ENCODE measurements around the gene EHBP1. TPM values are rescaled to one million over a fixed set of nuclear protein-coding genes. Genes with fewer than 3 reads are reported as not detected.

The EHBP1 gene
- polyA plus RNA-seq, 3 donors: 40.7 to 51.4 (median 41.6) TPM

DNA sequence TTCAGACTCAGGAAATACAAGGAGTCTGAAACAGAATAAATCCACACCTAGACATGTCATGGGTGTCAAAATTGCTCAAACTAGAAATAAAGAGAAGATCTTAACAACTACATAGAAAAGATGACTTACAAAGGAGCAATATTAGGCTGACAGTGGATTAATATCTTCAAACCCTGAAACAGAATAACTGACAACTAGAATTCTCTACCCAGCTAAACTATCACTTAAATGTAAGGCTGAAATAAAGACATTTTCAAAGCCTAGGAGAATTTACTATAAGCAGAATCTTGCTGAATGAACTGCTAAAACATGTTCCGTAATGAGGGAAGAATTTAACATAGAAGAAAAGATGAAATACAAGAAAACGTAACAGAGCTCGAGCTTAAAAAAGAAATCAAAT lies 168.1 kb downstream of the EHBP1 start:
- no peak for DNase-seq

GRCh38 chr2:62874881-62875383 lies 169.4 kb downstream of the EHBP1 start:
- DNase-seq: no peak

DNA sequence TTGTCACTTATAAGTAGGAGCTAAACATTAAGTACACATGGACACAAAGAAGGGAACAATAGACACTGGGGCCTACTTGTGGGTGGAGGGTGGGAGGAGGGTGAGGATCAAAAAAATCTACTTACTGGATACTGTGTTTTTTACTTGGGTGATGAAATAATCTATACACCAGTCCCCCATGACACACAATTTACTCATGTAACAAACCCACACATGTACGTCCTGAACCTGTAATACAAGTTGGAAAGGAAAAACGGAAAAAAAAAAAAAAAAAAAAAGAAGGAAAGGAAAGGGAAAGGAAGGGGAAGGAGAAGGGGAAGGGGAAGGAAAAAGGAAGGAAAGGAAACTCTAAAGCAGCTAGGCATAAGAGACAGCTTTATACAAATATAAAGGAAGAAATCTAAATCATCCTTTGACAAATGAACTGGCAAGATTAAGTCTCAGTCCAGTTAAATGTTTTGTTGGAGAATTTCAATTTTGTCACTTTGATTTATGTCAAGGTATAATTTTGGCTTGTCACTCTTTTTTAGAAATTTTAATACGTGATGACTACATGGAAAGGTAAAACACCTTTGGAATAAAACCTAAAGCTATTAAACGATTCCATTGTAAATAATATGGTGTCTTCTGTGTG lies 175.8 kb downstream of the EHBP1 start:
- DNase-seq: no peak

- DNase-seq: no peak
Observed at GRCh38 chr2:62883629-62884028, 178.1 kb downstream of the EHBP1 start.

DNA sequence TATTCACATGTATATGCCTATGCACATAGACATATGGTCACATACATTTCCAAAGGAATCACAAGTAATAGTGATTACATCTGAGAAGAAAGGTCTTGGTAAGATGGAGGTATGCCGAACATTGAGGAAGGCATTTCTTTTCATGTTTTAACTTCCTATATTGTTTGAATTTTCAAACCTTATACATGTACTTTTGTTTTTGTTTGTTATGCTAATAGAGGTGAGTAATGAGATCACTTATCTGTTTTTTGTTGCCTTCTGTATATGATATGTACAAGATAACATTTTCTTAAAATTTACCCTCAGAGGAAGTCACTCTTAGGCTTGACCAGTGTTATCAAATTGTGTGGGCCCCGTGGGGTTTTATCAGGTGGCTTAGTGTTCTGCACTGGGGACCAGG lies 178.6 kb downstream of the EHBP1 start:
- DNase-seq: no peak

DNA sequence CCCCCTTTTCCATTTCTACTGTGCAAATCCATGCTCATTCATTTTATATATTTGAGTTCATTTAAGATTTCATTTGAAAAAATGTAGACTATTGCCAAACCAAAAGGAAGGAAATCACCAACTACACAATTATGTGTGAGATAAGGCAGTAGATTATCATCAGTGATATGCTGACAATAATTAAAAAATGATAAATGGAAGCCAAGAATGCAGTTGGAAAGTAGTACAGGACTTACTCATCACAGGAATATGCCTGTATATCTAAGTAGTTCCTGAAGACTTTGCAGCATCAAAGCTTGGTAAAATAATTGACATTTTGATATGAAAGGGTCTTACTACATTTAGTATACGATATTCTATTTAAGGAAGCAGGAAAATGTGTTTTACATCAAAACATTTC lies 179.0 kb downstream of the EHBP1 start:
- no peak for DNase-seq

DNA sequence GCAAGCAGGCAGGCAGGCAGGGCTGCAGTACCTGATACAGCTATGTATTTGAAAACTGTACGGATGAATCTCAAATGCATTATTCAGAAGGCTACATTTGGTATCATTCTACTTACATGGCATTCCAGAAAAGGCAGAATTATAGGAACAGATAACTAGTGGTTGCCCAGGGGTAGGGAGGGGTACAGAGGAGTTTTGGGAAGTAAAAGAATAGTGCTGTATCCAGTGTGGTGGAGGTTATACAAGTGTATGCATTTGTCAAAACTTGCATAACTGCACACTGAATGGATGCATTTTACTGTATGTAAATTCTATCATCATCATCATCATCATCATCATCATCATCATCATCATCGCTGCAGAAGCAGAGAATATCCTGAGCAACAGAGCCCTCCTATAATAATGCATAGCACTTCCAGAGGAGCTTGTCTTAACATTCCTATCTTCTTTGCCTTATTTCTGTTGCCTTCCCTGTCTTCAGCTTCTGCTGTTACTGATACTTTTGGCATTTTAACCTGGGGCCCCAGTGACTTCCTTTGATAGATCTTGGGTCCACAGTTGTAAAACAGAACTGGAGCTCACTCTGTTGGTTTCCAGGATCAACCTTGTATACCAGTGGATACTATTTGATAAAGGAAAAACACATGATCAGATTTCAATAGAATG lies 189.6 kb downstream of the EHBP1 start:
- DNase-seq: no peak

GRCh38 chr2:62895632-62896009 lies 190.1 kb downstream of the EHBP1 start:
- DNase-seq: no peak

GRCh38 chr2:62897187-62897827 lies 191.8 kb downstream of the EHBP1 start:
- DNase-seq: no peak

GRCh38 chr2:62904344-62904743 lies 198.8 kb downstream of the EHBP1 start:
- no peak for DNase-seq

DNA sequence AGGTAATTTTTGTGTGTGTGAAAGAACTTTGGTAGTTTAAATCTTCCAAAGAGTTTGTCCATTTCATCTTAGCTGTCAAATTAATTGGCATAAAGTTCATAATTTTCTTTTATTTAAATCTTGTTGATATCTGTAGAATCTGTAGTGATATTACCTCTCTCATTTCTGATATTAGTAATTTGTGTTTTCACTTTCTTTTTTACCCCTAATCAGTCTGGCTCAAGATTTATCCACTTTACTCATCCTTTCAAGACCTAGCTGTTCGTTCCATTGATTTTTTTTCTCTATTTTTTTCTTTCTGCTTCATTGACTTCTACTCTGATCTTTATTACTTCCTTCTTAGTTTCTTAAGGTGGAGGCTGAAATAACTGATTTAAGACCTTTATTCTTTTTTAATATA lies 202.6 kb downstream of the EHBP1 start:
- DNase-seq: no peak

GRCh38 chr2:62913311-62913710 lies 207.8 kb downstream of the EHBP1 start:
- DNase-seq: no peak

- no peak for DNase-seq
Observed at GRCh38 chr2:62919041-62919440, 213.5 kb downstream of the EHBP1 start.

- DNase-seq: no peak
Observed at GRCh38 chr2:62920070-62920469, 214.6 kb downstream of the EHBP1 start.

DNA sequence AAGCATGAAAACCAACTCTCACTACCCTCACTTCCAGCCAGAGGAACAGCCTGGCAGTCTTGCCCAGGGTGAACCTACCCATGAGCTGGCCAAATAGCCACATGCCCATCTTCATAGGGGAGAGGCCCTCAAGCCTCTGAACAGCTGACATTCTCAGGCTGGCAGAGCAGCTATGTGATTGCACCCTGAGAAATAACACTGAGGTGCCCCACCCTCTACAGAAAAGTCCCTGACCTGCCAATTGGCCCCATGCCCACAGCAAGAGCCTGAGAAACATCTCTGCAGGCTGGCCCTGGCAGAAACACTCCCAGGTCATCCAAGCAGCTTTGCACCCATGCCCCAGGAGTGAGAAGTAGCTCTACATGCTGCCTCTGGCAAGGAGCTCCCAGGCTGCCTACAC lies 217.7 kb downstream of the EHBP1 start:
- DNase-seq: no peak

GRCh38 chr2:62923881-62924280 lies 218.4 kb downstream of the EHBP1 start:
- no peak for DNase-seq

GRCh38 chr2:62928015-62928414 lies 222.5 kb downstream of the EHBP1 start:
- DNase-seq: no peak

GRCh38 chr2:62931536-62931935 lies 226.0 kb downstream of the EHBP1 start:
- DNase-seq: no peak

DNA sequence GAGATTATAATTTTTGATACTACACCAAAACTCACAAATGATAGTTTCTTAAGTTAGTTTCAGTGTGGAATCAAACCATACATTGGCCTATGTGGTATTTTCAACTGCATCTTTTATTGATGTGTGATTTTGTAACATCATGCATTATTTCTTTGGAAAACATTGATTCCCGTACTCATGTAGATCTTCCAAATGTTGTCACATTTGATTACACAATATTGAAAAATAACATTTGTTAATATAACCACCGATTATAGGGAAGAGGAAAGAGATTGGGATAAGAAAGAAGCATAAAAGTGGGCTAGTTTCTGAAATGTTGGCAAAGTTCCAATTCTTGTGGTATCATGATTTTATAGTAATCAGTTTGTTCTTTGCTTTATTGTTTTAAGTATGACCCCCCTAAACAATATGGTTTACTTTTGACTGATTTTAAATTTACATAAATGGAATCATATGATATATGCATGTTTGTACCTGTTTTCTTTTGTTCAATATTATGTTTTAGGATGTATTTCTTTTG lies 227.9 kb downstream of the EHBP1 start:
- DNase-seq: no peak

GRCh38 chr2:62934517-62934916 lies 229.0 kb downstream of the EHBP1 start:
- DNase-seq: no peak

DNA sequence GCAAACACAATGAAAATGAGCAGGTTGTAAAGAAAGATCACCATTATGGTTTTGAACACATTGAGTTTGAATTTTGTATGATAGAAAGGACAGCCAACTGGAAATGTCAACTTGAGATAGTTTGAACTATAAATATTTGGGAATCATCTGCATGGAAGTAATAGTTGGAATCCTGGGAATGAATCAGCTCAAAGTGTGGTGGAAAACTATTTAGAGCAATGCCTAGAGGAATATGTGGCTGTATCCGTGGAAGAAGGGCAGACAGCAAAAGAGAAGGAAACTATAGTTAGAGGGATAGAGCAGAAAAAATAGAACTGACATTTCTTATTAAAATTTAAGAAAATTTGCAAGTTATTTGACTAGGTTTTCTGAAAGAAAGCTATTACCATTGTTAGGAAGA lies 232.6 kb downstream of the EHBP1 start:
- DNase-seq: no peak

- no peak for DNase-seq
Observed at GRCh38 chr2:62939735-62940491, 234.4 kb downstream of the EHBP1 start.
